ENCODE measurements around the gene ANO9.
A peak's percentile ranks its signal among the peaks of the same experiment; 100 is the strongest.

ANO9 gene

DNA sequence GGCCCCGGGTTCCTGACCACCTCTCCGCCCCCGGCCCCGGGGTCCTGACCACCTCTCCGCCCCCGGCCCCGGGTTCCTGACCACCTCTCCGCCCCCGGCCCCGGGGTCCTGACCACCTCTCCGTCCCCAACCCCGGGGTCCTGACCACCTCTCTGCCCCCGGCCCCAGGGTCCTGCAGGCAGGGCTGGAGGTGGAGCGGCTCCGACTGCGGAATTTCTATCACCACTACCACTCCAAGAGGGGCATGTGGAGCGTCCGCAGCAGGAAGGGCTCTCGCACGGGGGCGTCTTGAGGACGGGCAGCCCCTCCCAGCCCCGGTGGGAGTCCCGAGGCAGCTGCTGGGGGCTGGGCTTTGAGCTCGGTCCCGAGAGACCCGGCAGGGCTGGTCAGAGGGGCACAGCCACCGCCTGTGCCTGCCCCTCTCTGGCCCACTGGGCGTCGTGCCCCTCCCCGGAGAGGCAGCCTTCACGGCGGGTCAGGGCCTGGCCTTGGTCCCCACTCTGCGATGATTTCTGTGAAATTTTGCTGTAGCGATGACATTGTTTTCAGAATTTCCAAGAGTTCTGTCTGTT is 60.2 kb downstream of the ANO9 start:
- DNase-seq (ENCODE audit: low spot score): no peak
- Mint-ChIP-seq H3K36me3 (ENCODE audit: low read depth) (no peaks in the 10 kb centered on the region), H3K27me3 (ENCODE audit: low read depth) (peaks cover 3% of the 10 kb centered on the region), H3K4me3 (no peak overlapping the region), H3K4me1 (ENCODE audit: low read depth) (peaks cover 4% of the 10 kb centered on the region), H3K27ac (no peak overlapping the region), H3K9me3 (peaks cover 1% of the 10 kb centered on the region)

DNA sequence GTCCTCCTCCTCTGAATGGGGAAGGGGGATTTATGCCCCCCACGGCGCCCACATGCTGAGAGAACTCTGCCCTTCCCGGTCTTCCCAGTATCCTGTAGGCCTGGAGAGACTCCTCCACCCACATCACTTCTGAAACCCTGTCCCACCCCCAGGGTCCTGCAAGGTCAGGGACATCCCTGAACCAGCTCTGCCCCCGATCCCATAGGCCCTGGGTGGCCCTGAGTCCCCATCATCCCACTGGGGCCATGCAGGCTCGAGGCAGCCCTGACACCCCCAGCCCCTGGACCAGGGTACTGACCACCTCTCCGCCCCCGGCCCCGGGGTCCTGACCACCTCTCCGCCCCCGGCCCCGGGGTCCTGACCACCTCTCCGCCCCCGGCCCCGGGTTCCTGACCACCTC is 60.8 kb downstream of the ANO9 start:
- Mint-ChIP-seq H3K9me3 (no peaks in the 10 kb centered on the region), H3K4me3 (no peak overlapping the region), H3K27ac (no peak overlapping the region), H3K27me3 (ENCODE audit: low read depth) (peaks cover 3% of the 10 kb centered on the region), H3K36me3 (ENCODE audit: low read depth) (no peaks in the 10 kb centered on the region), H3K4me1 (ENCODE audit: low read depth) (peaks cover 4% of the 10 kb centered on the region)
- DNase-seq (ENCODE audit: low spot score): no peak

DNA sequence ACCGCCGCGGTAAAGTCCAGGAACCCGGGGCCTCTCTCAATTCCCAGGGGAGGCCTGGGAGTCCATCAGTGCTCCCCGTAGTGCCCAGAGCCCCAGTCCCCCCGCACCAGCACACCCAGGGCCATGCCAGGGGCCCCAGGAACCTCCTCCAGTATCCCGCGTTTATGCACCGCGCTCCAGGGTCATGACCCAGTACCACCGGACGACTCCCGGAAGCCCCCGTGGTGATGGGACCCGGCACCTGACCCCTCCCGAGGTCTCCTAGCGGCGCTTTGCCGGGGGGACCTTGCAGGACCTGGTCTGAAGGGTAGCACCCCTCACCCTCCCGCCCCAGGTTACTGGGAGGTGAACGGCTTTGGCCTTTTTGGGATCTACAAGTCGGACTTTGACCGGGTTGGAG is 61.3 kb downstream of the ANO9 start:
- no peak for DNase-seq (ENCODE audit: low spot score)
- no peak overlapping the region for H3K4me3 Mint-ChIP-seq
- H3K27me3 Mint-ChIP-seq (ENCODE audit: low read depth): peaks cover 3% of the 10 kb centered on the region
- H3K9me3 Mint-ChIP-seq: no peaks in the 10 kb centered on the region
- peaks cover 4% of the 10 kb centered on the region for H3K4me1 Mint-ChIP-seq (ENCODE audit: low read depth)
- no peak overlapping the region for H3K27ac Mint-ChIP-seq
- H3K36me3 Mint-ChIP-seq (ENCODE audit: low read depth): no peaks in the 10 kb centered on the region

DNA sequence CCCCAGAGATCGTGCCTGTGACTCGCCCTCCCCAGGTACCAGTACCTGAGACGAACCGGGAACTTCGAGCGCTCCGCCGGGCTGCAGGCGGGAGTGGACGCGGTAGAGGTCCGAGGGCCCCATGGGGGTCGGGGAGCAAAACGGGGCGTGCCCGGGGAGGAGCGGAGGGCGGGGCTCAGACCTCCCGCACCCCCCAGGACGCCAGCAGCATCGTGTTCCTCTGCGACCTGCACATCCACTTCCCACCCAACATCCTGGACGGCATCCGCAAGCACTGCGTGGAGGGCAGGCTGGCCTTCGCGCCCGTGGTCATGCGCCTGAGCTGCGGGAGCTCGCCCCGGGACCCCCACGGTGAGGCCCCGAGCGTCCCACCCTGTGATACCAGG is 61.7 kb downstream of the ANO9 start:
- no peak for DNase-seq (ENCODE audit: low spot score)
- H3K4me3 Mint-ChIP-seq: no peak overlapping the region
- no peak overlapping the region for H3K27ac Mint-ChIP-seq
- peaks cover 3% of the 10 kb centered on the region for H3K27me3 Mint-ChIP-seq (ENCODE audit: low read depth)
- no peaks in the 10 kb centered on the region for H3K36me3 Mint-ChIP-seq (ENCODE audit: low read depth)
- no peaks in the 10 kb centered on the region for H3K9me3 Mint-ChIP-seq
- peaks cover 4% of the 10 kb centered on the region for H3K4me1 Mint-ChIP-seq (ENCODE audit: low read depth)

DNA sequence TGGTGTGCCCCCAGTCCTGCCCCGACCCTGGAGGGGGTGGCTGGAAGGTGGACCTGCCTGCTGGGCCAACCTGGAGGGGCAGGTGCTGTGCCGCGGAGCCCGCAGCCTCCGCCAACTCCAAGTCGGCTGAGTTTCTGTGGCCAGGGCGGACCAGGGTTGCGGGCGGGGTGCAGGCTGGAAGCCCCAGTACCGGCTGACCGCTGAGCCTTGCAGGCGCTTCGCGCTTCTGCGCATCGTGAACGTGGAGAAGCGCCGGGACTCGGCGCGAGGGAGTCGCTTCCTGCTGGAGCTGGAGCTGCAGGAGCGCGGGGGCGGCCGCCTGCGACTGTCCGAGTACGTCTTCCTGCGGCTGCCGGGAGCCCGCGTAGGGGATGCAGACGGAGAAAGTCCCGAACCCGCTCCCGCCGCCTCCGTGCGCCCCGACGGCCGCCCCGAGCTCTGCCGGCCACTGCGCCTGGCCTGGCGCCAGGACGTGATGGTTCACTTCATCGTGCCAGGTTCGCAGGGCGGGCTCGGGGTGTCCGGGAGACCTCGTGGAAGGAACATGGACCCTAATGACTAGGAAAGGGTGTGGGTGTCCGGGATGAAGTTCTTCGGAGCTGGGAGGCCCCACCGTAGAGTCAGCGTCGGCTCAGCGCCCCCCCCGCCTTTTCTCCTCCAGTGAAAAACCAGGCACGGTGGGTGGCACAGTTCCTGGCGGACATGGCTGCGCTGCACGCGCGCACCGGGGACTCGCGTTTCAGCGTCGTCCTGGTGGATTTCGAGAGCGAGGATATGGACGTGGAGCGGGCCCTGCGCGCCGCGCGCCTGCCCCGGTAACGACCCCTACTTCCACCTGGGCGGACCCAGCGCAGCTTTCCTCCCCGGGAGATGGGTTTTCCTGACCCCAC is 62.4 kb downstream of the ANO9 start:
- Mint-ChIP-seq H3K4me3 (no peak overlapping the region), H3K27ac (no peak overlapping the region), H3K27me3 (ENCODE audit: low read depth) (peaks cover 3% of the 10 kb centered on the region), H3K4me1 (ENCODE audit: low read depth) (peaks cover 4% of the 10 kb centered on the region), H3K9me3 (no peaks in the 10 kb centered on the region), H3K36me3 (ENCODE audit: low read depth) (no peaks in the 10 kb centered on the region)
- DNase-seq (ENCODE audit: low spot score): no peak

DNA sequence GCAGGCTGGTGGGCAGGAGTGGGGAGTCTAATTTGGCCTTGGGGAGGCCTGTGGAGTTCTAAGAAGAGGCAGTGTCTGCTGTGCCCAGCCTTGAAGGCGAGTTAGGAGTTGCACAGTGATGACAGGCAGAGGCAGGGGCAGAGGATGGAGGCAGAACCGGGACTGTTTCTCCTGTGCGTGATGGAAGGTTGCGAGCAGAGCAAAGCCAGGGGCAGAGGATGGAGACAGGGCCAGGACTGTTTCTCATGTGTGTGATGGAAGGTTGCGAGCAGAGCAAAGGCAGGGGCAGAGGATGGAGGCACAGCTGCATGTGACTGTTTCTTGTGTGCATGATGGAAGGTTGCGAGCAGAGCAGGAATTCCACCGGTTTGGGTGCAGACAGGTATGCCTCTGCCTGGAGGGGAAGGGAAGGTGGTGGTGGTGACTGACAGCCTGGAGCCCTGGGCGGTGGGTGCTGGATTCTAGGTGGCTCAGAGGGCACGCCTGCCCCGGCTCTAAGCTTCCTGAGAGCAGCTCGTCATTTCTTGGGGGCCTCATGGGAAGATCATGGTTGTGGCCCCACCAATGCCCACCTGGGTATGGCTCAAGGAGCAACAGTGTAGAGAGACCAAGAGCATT is 63.8 kb downstream of the ANO9 start:
- peaks cover 4% of the 10 kb centered on the region for H3K4me1 Mint-ChIP-seq (ENCODE audit: low read depth)
- H3K27ac Mint-ChIP-seq: no peak overlapping the region
- no peak overlapping the region for H3K4me3 Mint-ChIP-seq
- H3K9me3 Mint-ChIP-seq: peaks cover 5% of the 10 kb centered on the region
- H3K36me3 Mint-ChIP-seq (ENCODE audit: low read depth): no peaks in the 10 kb centered on the region
- peaks cover 3% of the 10 kb centered on the region for H3K27me3 Mint-ChIP-seq (ENCODE audit: low read depth)
- DNase-seq (ENCODE audit: low spot score): no peak

DNA sequence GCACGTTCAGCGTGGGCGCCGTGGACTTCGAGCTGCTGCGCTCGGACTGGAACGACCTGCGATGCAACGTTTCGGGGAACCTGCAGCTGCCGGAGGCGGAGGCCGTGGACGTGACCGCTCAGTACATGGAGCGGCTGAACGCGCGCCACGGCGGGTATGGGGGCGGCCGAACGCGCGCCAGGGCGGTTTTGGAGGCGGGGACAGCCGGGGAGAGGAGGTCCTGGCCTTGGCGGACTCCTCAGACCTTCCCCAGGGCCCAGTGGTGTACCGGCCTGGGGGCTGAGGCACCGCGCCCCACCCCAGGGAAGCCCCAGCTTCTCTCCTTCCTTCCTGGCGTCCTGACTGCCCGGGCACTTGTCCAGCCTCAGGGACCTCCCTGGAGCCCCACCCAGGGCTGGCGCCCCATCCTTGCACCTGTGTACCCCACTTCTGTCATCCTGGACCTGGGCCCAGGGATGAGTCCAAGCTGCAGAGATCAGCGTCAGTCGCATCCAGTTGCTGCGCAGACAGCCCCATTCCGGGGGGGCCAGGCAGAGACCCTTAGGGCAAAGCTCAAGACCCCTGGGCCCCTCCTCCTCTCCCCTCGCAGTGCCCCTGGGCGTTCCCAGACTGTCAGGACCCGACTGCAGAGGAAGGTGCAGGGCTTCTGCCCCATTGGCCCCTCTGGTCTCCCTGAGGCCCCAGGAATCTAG is 64.5 kb downstream of the ANO9 start:
- H3K27me3 Mint-ChIP-seq (ENCODE audit: low read depth): peaks cover 3% of the 10 kb centered on the region
- no peak overlapping the region for H3K4me3 Mint-ChIP-seq
- H3K4me1 Mint-ChIP-seq (ENCODE audit: low read depth): peaks cover 4% of the 10 kb centered on the region
- no peaks in the 10 kb centered on the region for H3K36me3 Mint-ChIP-seq (ENCODE audit: low read depth)
- no peak overlapping the region for H3K27ac Mint-ChIP-seq
- no peak for DNase-seq (ENCODE audit: low spot score)
- peaks cover 5% of the 10 kb centered on the region for H3K9me3 Mint-ChIP-seq

DNA sequence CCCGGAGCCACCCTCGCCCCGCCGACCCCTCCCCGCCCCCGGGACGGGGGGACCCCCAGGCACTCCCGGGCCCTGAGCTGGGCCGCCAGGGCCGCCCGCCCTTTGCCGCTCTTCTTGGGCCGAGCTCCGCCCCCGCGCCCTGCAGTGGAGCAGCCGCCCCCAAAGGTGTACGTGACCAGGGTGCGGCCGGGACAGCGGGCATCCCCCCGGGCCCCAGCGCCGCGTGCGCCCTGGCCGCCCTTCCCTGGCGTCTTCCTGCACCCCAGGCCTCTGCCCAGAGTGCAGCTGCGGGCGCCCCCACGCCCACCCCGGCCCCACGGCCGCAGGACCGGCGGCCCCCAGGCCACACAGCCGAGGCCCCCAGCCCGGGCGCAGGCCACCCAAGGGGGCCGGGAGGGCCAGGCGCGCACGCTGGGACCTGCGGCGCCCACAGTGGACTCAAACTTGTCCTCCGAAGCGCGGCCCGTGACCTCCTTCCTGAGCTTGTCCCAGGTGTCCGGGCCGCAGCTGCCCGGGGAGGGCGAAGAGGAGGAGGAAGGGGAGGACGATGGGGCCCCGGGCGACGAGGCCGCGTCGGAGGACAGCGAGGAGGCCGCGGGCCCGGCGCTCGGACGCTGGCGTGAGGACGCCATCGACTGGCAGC is 65.2 kb downstream of the ANO9 start:
- H3K4me3 Mint-ChIP-seq: no peak overlapping the region
- H3K27ac Mint-ChIP-seq: no peak overlapping the region
- peaks cover 5% of the 10 kb centered on the region for H3K9me3 Mint-ChIP-seq
- no peak for DNase-seq (ENCODE audit: low spot score)
- peaks cover 9% of the 10 kb centered on the region for H3K27me3 Mint-ChIP-seq (ENCODE audit: low read depth)
- H3K4me1 Mint-ChIP-seq (ENCODE audit: low read depth): no peaks in the 10 kb centered on the region
- H3K36me3 Mint-ChIP-seq (ENCODE audit: low read depth): no peaks in the 10 kb centered on the region

DNA sequence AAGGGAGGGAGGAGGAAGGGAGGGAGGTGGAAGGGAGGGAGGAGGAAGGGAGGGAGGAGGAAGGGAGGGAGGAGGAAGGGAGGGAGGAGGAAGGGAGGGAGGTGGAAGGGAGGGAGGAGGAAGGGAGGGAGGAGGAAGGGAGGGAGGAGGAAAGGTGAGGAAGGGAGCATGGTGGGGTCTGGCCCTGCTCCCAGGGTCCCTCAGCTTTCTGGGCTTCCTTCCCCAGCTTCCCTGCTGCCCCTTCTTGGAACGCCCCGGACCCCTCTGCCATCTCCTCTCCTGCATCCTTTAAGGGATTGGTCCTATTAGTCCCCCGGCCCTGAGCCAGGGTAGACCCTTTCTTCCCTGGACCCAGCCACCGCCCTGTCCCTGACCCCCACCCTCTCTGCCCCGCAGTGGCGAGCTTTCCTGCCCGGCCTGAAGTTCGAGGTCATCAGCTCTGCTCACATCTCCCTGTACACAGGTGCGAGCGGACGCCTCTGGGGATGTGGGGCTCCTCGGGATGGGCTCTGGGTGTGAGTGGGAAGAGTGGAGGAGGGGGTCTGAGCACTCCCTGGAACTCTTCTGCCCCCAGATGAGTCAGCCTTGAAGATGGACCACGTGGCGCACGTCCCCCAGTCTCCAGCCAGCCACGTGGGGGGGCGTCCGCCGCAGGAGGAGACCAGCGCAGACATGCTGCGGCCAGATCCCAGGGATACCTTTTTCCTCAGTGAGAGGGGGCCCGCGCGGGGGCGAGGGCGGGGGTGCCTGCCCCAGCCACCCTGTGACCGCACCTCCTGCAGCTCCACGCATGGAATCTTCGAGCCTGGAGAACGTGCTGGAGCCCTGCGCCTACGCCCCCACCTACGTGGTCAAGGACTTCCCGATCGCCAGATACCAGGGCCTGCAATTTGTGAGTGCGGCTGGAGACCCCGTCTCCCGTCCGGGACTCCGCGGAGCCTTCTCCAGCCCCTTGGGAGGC is 66.5 kb downstream of the ANO9 start:
- H3K27me3 Mint-ChIP-seq (ENCODE audit: low read depth): peaks cover 20% of the 10 kb centered on the region

DNA sequence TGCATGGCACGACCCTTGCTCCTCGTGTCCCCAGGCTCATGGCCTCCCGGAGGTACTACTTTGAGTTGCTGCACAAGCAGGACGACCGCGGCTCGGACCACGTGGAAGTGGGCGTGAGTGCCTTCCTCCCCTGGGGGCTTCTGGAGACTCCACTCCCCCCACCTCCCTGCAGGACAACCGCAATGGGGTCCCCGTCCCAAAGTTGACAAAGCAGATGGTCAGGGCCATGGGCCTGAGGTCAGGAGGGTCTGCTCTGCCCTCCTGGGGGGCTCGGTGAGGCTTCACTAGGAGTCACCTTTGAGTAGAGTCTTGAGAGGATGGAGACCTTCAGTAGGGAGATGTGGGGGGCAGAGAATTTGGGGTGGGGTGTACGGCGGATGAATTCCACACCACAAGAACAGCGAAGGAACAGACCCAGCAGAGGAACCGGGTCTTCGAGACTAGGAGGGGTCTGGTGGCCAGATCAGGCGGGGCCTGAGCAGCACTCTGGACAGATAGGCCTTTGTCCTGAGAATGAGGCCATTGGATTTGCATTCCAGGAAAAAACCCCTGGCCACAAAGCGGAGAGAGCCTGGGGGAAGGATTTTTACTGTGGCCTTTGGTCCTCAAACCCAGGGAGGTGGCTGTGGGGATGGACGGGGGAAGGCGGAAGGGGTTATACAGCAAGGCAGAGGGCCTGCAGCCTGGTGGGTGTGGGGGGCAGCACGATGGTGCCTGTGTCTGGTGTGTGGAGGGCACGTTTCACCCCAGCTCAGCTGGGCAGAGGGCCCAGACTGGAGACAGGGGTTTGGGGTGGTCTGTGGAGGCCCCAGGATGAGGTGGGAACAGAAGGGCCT is 67.9 kb downstream of the ANO9 start:
- H3K27ac Mint-ChIP-seq: peak overlapping the region; percentile 74

More for the DNA sequence above, 66.5 kb downstream of the ANO9 start:
- no peak for DNase-seq (ENCODE audit: low spot score)
- Mint-ChIP-seq H3K9me3 (peaks cover 5% of the 10 kb centered on the region), H3K36me3 (ENCODE audit: low read depth) (no peaks in the 10 kb centered on the region), H3K4me1 (ENCODE audit: low read depth) (no peaks in the 10 kb centered on the region), H3K4me3 (no peak overlapping the region), H3K27ac (no peak overlapping the region)

DNA sequence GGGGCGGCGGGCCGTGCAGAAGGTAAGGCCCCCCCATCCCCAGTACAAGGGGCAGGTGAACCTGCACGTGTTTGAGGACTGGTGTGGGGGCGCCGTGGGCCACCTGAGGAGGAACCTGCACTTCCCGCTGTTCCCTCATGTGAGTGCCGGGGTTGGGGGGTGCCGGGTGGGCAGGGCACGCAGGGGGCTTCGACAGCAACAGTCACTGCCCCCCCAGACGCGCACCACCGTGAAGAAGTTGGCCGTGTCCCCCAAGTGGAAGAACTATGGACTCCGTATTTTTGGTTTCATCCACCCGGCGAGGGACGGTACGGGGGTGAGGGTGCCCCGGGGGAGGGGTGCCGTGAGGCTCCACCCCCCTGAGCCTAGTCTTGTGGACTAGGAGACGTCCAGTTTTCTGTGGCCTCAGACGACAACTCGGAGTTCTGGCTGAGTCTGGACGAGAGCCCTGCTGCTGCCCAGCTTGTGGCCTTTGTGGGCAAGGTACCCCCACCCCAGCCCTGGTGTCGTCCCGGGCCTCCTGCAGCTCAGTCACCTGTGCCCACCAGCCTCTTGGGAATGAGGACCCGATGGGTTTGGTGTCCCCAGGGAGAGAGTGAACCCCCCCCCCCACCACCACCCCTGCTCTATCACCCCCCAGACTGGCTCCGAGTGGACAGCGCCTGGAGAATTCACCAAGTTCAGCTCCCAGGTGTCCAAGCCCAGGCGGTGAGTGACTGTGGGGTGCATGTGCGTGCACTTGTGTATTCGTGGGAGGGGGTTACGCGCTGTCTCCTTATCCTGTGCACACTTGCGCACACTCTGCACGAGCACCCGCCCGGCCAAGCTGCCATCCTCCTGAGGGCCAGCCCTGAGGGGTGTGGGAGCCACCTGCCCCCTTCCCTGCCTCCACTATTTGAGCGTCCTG is 68.7 kb downstream of the ANO9 start:
- Mint-ChIP-seq H3K36me3 (ENCODE audit: low read depth) (no peaks in the 10 kb centered on the region), H3K27ac (no peak overlapping the region), H3K9me3 (peaks cover 5% of the 10 kb centered on the region), H3K4me1 (ENCODE audit: low read depth) (no peaks in the 10 kb centered on the region), H3K4me3 (no peak overlapping the region), H3K27me3 (ENCODE audit: low read depth) (peaks cover 28% of the 10 kb centered on the region)
- no peak for DNase-seq (ENCODE audit: low spot score)

More for the DNA sequence above, 67.9 kb downstream of the ANO9 start:
- DNase-seq (ENCODE audit: low spot score): no peak
- no peaks in the 10 kb centered on the region for H3K4me1 Mint-ChIP-seq (ENCODE audit: low read depth)
- no peaks in the 10 kb centered on the region for H3K36me3 Mint-ChIP-seq (ENCODE audit: low read depth)
- H3K9me3 Mint-ChIP-seq: peaks cover 5% of the 10 kb centered on the region
- no peak overlapping the region for H3K4me3 Mint-ChIP-seq
- H3K27me3 Mint-ChIP-seq (ENCODE audit: low read depth): peaks cover 24% of the 10 kb centered on the region

Data from T-helper 2 cell treated with Interferon-gamma antibody and Interleukin-4, amounts not matched to agents 5 μg/mL and 100 μg/mL, for 36 hours (primary cell).